ENCODE data around the gene EIF2AK2.

- TF ChIP-seq GATA2 (IDR thresholded peaks at IDR 0.05; ENCODE audit: low read depth, low read length) (no peak), GATA3 (IDR thresholded peaks at IDR 0.05; ENCODE audit: low read depth, low read length) (no peak)
Measured at GRCh38 chr2:37061013-37061711, 95.6 kb downstream of the EIF2AK2 start.
